Measurements from ENCODE around the gene GARS1. TPM values are rescaled to one million over a fixed set of nuclear protein-coding genes. Genes with fewer than 3 reads are reported as not detected.

The GARS1 gene
- polyA plus RNA-seq, 1 donor from 2014 or later = 99.1 TPM

DNA sequence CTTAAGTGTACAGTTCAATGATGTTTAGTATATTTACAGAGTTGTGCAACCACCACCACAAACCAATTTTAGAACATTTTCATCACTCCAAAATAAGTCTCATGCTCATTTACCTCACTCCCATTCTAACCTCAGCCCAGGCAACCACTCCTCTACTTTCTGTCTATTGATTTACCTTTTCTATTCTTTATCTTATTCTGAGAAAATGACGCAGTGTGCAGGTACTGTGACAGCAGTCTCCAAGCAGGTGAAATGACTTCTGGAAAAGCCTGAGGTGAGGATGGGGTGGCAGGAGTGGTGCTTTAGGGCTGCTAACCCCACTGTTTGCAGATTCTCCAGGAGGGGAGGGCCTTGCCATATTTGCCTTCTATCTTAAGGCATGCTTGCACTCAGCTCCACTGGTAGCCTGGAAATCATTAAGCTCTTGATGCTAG is 39.5 kb downstream of the GARS1 start:
- Histone ChIP-seq H4K20me1 (ENCODE audit: insufficient read depth) (no peaks in the 10 kb centered on the region), H3K27ac (ENCODE audit: low read length) (no peak overlapping the region), H3K9ac (ENCODE audit: low read length) (no peak overlapping the region), H3K4me3 (ENCODE audit: low read length) (no peak overlapping the region), H3K9me3 (ENCODE audit: low read length) (no peaks in the 10 kb centered on the region), H3K4me2 (ENCODE audit: low read length) (no peak overlapping the region), H2AFZ (ENCODE audit: low read depth, low read length) (no peak overlapping the region), H3K36me3 (ENCODE audit: insufficient read depth, low read length) (no peaks in the 10 kb centered on the region), H3K27me3 (ENCODE audit: insufficient read depth, low read depth, low read length) (no peaks in the 10 kb centered on the region), H3K9me2 (ENCODE audit: insufficient read depth, low read length) (no peaks in the 10 kb centered on the region), H3F3A (ENCODE audit: insufficient read depth, low read length, poor library complexity, severe bottlenecking) (no peaks in the 10 kb centered on the region), H3K79me2 (replicated peaks; ENCODE audit: insufficient read depth, low read length) (no peaks in the 10 kb centered on the region)
- no peak for TF ChIP-seq SMC3 (conservative IDR thresholded peaks at IDR 0.05; ENCODE audit: poor library complexity)
- TF ChIP-seq MXI1 (conservative IDR thresholded peaks at IDR 0.05; ENCODE audit: poor library complexity, severe bottlenecking) = no peak
- TF ChIP-seq POLR2AphosphoS5 (IDR thresholded peaks at IDR 0.05) = no peak
- TF ChIP-seq, protein P1, sequence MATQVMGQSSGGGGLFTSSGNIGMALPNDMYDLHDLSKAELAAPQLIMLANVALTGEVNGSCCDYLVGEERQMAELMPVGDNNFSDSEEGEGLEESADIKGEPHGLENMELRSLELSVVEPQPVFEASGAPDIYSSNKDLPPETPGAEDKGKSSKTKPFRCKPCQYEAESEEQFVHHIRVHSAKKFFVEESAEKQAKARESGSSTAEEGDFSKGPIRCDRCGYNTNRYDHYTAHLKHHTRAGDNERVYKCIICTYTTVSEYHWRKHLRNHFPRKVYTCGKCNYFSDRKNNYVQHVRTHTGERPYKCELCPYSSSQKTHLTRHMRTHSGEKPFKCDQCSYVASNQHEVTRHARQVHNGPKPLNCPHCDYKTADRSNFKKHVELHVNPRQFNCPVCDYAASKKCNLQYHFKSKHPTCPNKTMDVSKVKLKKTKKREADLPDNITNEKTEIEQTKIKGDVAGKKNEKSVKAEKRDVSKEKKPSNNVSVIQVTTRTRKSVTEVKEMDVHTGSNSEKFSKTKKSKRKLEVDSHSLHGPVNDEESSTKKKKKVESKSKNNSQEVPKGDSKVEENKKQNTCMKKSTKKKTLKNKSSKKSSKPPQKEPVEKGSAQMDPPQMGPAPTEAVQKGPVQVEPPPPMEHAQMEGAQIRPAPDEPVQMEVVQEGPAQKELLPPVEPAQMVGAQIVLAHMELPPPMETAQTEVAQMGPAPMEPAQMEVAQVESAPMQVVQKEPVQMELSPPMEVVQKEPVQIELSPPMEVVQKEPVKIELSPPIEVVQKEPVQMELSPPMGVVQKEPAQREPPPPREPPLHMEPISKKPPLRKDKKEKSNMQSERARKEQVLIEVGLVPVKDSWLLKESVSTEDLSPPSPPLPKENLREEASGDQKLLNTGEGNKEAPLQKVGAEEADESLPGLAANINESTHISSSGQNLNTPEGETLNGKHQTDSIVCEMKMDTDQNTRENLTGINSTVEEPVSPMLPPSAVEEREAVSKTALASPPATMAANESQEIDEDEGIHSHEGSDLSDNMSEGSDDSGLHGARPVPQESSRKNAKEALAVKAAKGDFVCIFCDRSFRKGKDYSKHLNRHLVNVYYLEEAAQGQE (IDR thresholded peaks at IDR 0.05; ENCODE audit: borderline replicate concordance) = no peak
- TF ChIP-seq, protein P2, sequence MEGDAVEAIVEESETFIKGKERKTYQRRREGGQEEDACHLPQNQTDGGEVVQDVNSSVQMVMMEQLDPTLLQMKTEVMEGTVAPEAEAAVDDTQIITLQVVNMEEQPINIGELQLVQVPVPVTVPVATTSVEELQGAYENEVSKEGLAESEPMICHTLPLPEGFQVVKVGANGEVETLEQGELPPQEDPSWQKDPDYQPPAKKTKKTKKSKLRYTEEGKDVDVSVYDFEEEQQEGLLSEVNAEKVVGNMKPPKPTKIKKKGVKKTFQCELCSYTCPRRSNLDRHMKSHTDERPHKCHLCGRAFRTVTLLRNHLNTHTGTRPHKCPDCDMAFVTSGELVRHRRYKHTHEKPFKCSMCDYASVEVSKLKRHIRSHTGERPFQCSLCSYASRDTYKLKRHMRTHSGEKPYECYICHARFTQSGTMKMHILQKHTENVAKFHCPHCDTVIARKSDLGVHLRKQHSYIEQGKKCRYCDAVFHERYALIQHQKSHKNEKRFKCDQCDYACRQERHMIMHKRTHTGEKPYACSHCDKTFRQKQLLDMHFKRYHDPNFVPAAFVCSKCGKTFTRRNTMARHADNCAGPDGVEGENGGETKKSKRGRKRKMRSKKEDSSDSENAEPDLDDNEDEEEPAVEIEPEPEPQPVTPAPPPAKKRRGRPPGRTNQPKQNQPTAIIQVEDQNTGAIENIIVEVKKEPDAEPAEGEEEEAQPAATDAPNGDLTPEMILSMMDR (IDR thresholded peaks at IDR 0.05; ENCODE audit: poor library complexity, severe bottlenecking) = no peak
- no peak for TF ChIP-seq EP300 (conservative IDR thresholded peaks at IDR 0.05; ENCODE audit: poor library complexity, severe bottlenecking)
- no peak for TF ChIP-seq EZH2 (IDR thresholded peaks at IDR 0.05; ENCODE audit: borderline replicate concordance, insufficient read depth, low read length, poor library complexity, severe bottlenecking)
- no peak for TF ChIP-seq RAD21 (conservative IDR thresholded peaks at IDR 0.05)
- no peak for TF ChIP-seq TAF1 (IDR thresholded peaks at IDR 0.05; ENCODE audit: low read depth)

DNA sequence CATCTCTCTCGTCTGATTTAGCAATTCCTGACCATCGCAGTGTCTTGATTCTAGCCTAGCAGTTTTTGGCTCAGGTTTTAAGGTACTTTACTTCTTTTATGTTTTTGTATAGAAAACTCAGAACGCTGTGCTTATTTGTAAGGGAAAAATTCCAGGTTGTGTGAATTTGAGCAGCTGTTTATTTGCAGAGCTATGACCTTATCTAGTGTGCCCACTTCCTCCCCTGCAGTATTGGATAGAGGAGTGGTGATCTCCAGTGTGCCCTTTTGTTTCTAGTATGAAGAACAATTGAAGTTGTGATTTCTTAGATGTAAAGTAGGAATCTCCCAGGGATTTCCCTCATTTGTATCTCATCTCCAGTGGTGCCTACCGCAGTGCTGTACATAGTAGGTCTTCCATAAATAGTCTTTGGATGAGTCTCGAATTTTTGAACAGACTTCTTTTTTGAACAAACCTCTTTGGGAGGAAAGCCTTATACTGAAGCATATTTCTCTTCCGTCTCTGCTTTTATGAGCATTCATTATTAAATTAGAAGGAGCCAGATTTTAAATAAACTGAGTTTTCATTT is 40.0 kb downstream of the GARS1 start:
- no peaks in the 10 kb centered on the region for H4K20me1 ChIP-seq (ENCODE audit: insufficient read depth)
- H3K27ac ChIP-seq (ENCODE audit: low read length) = no peak overlapping the region
- H3K27me3 ChIP-seq (ENCODE audit: insufficient read depth, low read depth, low read length) = no peaks in the 10 kb centered on the region
- H3K9me3 ChIP-seq (ENCODE audit: low read length) = no peaks in the 10 kb centered on the region
- no peaks in the 10 kb centered on the region for H3K9me2 ChIP-seq (ENCODE audit: insufficient read depth, low read length)
- H3F3A ChIP-seq (ENCODE audit: insufficient read depth, low read length, poor library complexity, severe bottlenecking) = no peaks in the 10 kb centered on the region
- H3K79me2 ChIP-seq (replicated peaks; ENCODE audit: insufficient read depth, low read length) = no peaks in the 10 kb centered on the region
- H3K9ac ChIP-seq (ENCODE audit: low read length) = no peak overlapping the region
- TF ChIP-seq SMC3 (conservative IDR thresholded peaks at IDR 0.05; ENCODE audit: poor library complexity) = no peak
- no peak for TF ChIP-seq EZH2 (IDR thresholded peaks at IDR 0.05; ENCODE audit: borderline replicate concordance, insufficient read depth, low read length, poor library complexity, severe bottlenecking)
- TF ChIP-seq TAF1 (IDR thresholded peaks at IDR 0.05; ENCODE audit: low read depth) = no peak
- no peak overlapping the region for H3K4me2 ChIP-seq (ENCODE audit: low read length)
- no peaks in the 10 kb centered on the region for H3K36me3 ChIP-seq (ENCODE audit: insufficient read depth, low read length)
- no peak overlapping the region for H2AFZ ChIP-seq (ENCODE audit: low read depth, low read length)
- no peak overlapping the region for H3K4me3 ChIP-seq (ENCODE audit: low read length)
